Measurements from ENCODE around the gene PCSK1.
A peak's percentile ranks its signal among the peaks of the same experiment; 100 is the strongest.

Gene PCSK1

GRCh38 chr5:96433066-96433447, at the start of gene PCSK1:
PCSK1 (minus strand) TSS chr5:96433248; CDS start chr5:96433042, 206 bp downstream.
- DNase-seq (ENCODE audit: low read depth, low spot score) = peak; percentile 73

GRCh38 chr5:96481867-96482266, 48.8 kb upstream of the PCSK1 start:
- no peak for DNase-seq (ENCODE audit: low read depth, low spot score)

- DNase-seq (ENCODE audit: low read depth, low spot score) = no peak
Observed at GRCh38 chr5:96481009-96481786, 48.1 kb upstream of the PCSK1 start.

- no peak for DNase-seq (ENCODE audit: low read depth, low spot score)
Observed at GRCh38 chr5:96478983-96479382, 45.9 kb upstream of the PCSK1 start.

- no peak for DNase-seq (ENCODE audit: low read depth, low spot score)
Observed at GRCh38 chr5:96476654-96477053, 43.6 kb upstream of the PCSK1 start.

GRCh38 chr5:96474073-96474472, 41.0 kb upstream of the PCSK1 start:
- no peak for DNase-seq (ENCODE audit: low read depth, low spot score)

GRCh38 chr5:96473155-96473554, 40.1 kb upstream of the PCSK1 start:
- DNase-seq (ENCODE audit: low read depth, low spot score) = no peak

- DNase-seq (ENCODE audit: low read depth, low spot score) = peak; percentile 7
Observed at GRCh38 chr5:96470785-96471184, 37.7 kb upstream of the PCSK1 start.

GRCh38 chr5:96468956-96469355, 35.9 kb upstream of the PCSK1 start:
- no peak for DNase-seq (ENCODE audit: low read depth, low spot score)

- no peak for DNase-seq (ENCODE audit: low read depth, low spot score)
Observed at GRCh38 chr5:96463091-96463490, 30.0 kb upstream of the PCSK1 start.

- no peak for DNase-seq (ENCODE audit: low read depth, low spot score)
Observed at GRCh38 chr5:96459313-96460121, 26.5 kb upstream of the PCSK1 start.

- no peak for DNase-seq (ENCODE audit: low read depth, low spot score)
Observed at GRCh38 chr5:96458176-96458575, 25.1 kb upstream of the PCSK1 start.

GRCh38 chr5:96455789-96456188, 22.7 kb upstream of the PCSK1 start:
- DNase-seq (ENCODE audit: low read depth, low spot score) = no peak

GRCh38 chr5:96453394-96453793, 20.3 kb upstream of the PCSK1 start:
- DNase-seq (ENCODE audit: low read depth, low spot score) = no peak

GRCh38 chr5:96447949-96448348, 14.9 kb upstream of the PCSK1 start:
- DNase-seq (ENCODE audit: low read depth, low spot score) = no peak

- DNase-seq (ENCODE audit: low read depth, low spot score) = no peak
Observed at GRCh38 chr5:96440185-96440538, 7.1 kb upstream of the PCSK1 start.

GRCh38 chr5:96439477-96440184, 6.6 kb upstream of the PCSK1 start:
- no peak for DNase-seq (ENCODE audit: low read depth, low spot score)

- peak; percentile 92 for DNase-seq (ENCODE audit: low read depth, low spot score)
Observed at GRCh38 chr5:96434201-96434645, 1.2 kb upstream of the PCSK1 start.

- peak; percentile 77 for DNase-seq (ENCODE audit: low read depth, low spot score)
Observed at GRCh38 chr5:96432216-96433065, 607 bp downstream of the PCSK1 start.

- peak; percentile 69 for DNase-seq (ENCODE audit: low read depth, low spot score)
Observed at GRCh38 chr5:96431376-96432187, 1.5 kb downstream of the PCSK1 start.

All from ELF-1 (cell line).